SH-SY5Y (cell line): ENCODE data around the gene DENND5B.

Experiments used
- GATA2 ChIP-seq: IDR thresholded peaks from 2 replicates; pipeline ENCODE4 v1.6.1; 2011; ENCODE audit warnings: mild to moderate bottlenecking, low read depth, low read length
- GATA3 ChIP-seq: IDR thresholded peaks from 2 replicates; pipeline ENCODE4 v1.6.1; 2011; ENCODE audit warnings: low read depth, mild to moderate bottlenecking, low read length, moderate library complexity

- TF ChIP-seq GATA2 = no peak
- no peak for TF ChIP-seq GATA3
Measured at GRCh38 chr12:31499567-31499966, 91.4 kb downstream of the DENND5B start.
